ENCODE data around the gene COX4I1. TPM values are rescaled to one million over a fixed set of nuclear protein-coding genes. Genes with fewer than 3 reads are reported as not detected.

The COX4I1 gene
- total RNA-seq, 1 experiment from 2014 or later = 875 TPM

- DNase-seq (ENCODE audit: low spot score) = no peak
Observed at GRCh38 chr16:85840801-85841200, 41.3 kb downstream of the COX4I1 start.

- no peak for DNase-seq (ENCODE audit: low spot score)
Observed at GRCh38 chr16:85842435-85842834, 42.9 kb downstream of the COX4I1 start.

GRCh38 chr16:85842848-85843247 is 43.4 kb downstream of the COX4I1 start:
- DNase-seq (ENCODE audit: low spot score) = no peak

GRCh38 chr16:85843471-85844168 is 44.1 kb downstream of the COX4I1 start:
- no peak for DNase-seq (ENCODE audit: low spot score)

GRCh38 chr16:85844169-85844481 is 44.6 kb downstream of the COX4I1 start:
- DNase-seq (ENCODE audit: low spot score) = no peak

- DNase-seq (ENCODE audit: low spot score) = no peak
Observed at GRCh38 chr16:85844786-85845185, 45.3 kb downstream of the COX4I1 start.

- DNase-seq (ENCODE audit: low spot score) = no peak
Observed at GRCh38 chr16:85845266-85845665, 45.8 kb downstream of the COX4I1 start.

- DNase-seq (ENCODE audit: low spot score) = no peak
Observed at GRCh38 chr16:85846461-85846860, 47.0 kb downstream of the COX4I1 start.

GRCh38 chr16:85847036-85847435 is 47.5 kb downstream of the COX4I1 start:
- DNase-seq (ENCODE audit: low spot score) = no peak

GRCh38 chr16:85847681-85848601 is 48.4 kb downstream of the COX4I1 start:
- DNase-seq (ENCODE audit: low spot score) = no peak

- no peak for DNase-seq (ENCODE audit: low spot score)
Observed at GRCh38 chr16:85848986-85849385, 49.5 kb downstream of the COX4I1 start.

- no peak for DNase-seq (ENCODE audit: low spot score)
Observed at GRCh38 chr16:85849388-85849787, 49.9 kb downstream of the COX4I1 start.

- no peak for DNase-seq (ENCODE audit: low spot score)
Observed at GRCh38 chr16:85850344-85850880, 50.9 kb downstream of the COX4I1 start.

- peak; percentile 54 for DNase-seq (ENCODE audit: low spot score)
Observed at GRCh38 chr16:85851034-85851785, 51.7 kb downstream of the COX4I1 start.

- no peak for DNase-seq (ENCODE audit: low spot score)
Observed at GRCh38 chr16:85853547-85854545, 54.4 kb downstream of the COX4I1 start.

GRCh38 chr16:85854935-85855334 is 55.4 kb downstream of the COX4I1 start:
- DNase-seq (ENCODE audit: low spot score) = no peak

GRCh38 chr16:85856079-85856478 is 56.6 kb downstream of the COX4I1 start:
- DNase-seq (ENCODE audit: low spot score) = no peak

- no peak for DNase-seq (ENCODE audit: low spot score)
Observed at GRCh38 chr16:85856585-85856984, 57.1 kb downstream of the COX4I1 start.
